ENCODE data around the gene RPL19.

The RPL19 gene

GRCh38 chr17:39173526-39174274 lies 26.4 kb upstream of the RPL19 start:
- no peak for DNase-seq

DNA sequence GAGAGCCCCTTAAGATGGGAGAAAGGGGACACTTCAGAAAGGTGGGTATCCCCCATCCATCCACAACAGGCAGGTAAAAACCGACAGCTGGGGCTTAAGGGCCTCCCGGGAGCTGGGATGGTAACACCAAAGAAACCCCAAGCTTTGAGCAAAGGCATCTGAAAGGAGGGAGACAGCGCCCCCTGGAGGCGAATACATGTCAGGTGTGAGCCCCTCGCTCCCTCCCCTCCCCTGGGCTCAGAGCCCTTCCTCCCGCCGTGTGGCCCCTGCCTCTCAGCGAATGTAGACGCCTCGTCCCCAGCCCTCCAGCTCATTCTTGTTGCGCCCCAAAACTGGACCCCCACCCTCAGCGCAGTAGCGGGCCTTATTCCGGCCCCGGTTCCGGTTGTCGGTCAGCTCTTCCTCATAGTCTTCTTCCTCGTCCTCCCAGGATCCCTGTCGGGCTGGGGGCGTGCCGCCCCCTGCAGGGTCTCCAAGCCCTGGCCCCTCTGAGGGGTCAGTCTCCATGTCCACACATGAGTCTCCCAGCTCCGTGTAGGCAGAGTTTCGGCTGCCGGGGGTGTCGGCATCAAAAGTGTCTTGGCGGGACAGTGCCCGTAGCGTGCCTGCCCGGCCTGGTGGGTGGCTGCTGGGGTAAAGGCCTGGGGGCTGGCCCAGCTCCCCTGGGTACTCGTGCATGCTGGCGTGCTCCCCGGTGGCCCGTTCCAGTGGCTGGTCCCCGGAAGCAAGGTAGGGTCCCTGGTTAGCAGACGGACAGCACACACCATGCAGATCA lies 25.0 kb upstream of the RPL19 start:
- DNase-seq: peak; percentile 37

- no peak for DNase-seq
Measured at GRCh38 chr17:39175695-39176093, 24.4 kb upstream of the RPL19 start.

DNA sequence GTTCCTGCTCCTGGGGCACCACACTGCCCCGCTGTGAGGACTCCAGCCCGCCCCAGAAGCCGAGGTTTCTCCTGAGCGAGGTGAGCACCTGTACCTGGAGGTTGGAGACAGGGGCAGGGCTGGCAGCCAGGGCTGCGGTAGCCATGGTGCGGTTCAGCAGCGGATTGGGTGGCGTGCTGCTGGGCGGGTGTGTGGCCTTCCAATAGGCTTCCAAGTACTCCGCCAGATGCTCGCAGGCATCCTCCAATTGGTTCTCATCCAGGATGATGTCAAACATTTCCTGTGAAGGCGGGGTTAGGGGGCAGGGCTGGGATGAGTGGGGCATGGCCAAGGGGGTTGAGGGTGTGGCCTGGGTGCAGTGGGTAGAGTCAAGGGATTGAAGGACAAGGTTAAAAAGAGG lies 22.8 kb upstream of the RPL19 start:
- DNase-seq: no peak

DNA sequence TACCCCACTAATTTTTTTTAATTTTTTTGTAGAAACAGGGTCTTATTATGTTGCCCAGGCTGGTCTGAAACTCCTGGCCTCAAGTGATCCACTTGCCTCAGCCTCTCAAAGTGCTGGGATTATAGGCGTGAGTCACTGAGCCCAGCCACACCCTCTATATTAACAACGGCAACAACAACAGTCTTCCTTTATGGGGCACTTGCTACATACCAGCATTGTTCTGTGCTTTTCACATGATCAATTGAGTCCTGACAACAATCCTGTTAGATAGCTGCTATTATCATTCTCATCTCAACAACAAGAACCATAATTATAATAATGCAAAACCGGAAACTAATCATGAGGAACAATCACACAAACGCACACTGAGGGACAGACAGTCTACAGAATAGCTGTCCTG lies 21.5 kb upstream of the RPL19 start:
- no peak for DNase-seq

GRCh38 chr17:39181303-39181702 lies 18.8 kb upstream of the RPL19 start:
- no peak for DNase-seq

GRCh38 chr17:39183045-39183444 lies 17.0 kb upstream of the RPL19 start:
- no peak for DNase-seq

GRCh38 chr17:39183720-39184119 lies 16.4 kb upstream of the RPL19 start:
- no peak for DNase-seq

DNA sequence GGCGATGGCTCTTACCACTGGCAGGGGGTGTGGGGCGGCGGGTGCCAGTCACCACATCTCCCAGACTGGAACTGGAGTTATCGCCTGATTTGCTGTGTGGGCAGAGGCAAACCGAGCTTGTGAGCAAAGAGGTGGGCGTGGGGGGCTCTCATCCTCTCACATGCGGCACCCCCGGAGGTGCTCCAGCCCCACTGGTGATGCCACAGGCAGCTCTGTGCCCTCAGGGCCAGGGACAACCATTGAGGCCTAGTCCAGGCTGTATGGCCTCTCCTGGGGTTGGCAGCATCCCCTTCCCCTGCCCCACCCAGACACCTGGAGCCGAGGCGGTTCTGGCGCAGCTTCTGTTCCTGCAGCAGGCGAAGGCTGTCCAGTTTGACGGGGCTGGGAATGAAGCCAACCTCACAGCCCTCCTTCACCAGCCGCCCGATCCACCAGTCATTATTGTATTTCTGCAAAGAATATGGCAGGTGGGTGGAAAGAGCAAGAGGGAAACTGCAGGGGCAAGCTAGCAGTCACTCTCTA lies 13.5 kb upstream of the RPL19 start:
- DNase-seq: no peak

DNA sequence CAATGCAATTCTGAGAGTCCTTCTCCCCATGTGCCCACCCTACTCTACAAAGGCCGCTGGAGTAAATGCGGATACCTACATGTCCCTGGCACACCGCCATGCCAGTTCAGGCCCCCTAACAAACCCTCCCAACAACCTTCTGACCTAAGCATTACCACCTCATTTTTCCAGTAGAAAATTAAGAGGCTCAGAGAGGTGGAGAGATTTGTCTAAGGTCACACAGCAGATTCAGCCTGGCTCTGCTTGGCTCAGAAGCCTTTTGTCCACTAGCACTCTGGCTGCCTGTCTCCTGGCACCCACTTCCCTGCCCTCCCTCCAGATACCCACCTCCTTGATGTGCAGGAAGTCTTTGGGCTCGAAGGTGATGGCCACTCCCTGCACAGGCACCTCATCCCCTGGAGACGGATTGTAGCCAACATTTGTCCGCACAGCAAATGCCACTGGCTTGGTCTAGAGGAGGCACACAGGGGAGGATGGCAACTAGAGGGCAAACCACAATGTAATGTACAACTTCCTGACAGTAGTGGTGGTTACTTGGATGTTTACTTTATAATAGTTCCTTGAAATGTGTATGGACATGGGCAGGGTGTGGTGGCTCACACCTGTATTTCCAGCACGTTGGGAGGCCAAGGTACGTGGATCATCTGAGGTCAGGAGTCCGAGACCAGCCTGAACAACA lies 12.8 kb upstream of the RPL19 start:
- DNase-seq: no peak

DNA sequence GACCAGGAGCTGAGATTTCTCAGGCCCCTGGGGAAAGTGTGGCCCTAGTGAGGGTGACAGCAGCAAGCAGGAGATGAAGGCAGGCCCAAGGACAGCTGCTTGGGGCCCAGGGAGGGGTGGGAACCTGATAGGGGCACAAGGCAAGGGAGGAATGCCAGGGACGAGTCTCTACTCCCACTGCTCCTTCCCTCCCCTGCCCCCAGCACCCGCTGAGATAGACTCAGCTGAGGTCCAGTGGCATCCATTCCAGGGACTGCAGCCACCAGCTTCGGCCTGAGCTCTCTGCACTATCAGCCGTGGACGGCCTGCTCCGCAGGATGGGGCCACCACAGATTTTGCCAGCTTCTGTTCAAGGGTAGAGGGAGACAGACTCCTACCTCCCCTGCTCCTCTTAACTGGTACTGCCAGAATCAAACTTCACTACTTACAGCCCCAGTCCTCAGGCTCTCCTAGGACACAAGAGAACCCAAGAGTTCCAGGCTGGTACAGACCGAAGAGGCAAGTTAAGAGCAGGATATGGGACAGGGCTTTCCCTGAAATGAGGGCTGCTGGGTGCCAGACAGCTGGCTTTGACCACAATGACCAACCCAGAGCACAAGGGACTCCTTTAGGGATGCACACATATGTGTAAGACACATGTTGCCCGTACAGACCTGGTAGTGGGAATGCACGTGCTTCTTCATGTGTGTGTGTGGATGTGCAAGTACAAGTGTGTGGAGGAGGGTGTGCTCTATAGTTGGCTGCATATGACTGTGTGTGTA lies 8.2 kb upstream of the RPL19 start:
- no peak for DNase-seq

DNA sequence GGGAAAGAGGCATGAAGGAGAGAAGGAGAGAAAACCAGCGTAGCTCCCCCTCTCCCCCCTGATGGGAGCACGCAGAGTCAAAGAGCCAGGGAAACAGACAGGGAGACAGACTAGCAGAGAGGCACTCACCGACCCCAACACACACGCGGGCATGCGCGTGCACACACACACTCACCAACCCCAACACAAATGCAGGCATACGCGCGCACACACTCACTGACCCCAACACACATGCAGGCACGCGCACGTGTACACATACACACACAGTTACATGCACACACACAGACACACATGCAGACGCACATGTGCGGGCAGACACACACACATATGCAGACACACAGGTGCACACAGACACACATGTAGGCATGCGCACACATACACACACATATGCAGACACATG lies 7.2 kb upstream of the RPL19 start:
- no peak for DNase-seq

GRCh38 chr17:39193346-39193745 lies 6.7 kb upstream of the RPL19 start:
- no peak for DNase-seq

GRCh38 chr17:39194089-39194984 lies 5.7 kb upstream of the RPL19 start:
- DNase-seq: no peak

DNA sequence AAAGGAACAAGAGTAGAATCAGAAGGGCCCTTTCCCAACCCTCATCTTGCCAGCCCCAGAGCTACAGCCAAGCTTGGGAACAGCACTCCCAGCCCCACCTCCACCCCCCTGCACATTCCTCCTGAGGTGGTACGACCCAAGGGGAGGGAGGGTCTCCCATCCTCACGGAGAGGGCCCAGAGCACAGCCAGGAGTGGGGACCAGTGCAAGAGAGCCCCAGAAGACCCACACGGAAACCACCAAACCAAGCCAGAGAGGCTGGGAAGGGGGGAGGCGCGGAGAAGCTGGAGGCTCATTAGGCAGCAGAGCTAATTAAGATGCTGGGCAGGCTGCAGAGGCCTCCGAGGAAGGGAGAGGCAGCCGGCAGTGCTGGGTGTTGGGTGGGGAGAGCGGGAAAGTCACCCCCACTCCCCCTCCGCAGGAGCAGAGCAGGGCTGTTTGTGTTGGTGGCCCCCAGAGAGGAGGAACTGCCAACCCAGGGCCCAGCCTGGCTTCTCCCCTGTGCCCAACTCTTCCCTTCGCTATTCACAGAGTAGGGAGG lies 5.0 kb upstream of the RPL19 start:
- DNase-seq: no peak

DNA sequence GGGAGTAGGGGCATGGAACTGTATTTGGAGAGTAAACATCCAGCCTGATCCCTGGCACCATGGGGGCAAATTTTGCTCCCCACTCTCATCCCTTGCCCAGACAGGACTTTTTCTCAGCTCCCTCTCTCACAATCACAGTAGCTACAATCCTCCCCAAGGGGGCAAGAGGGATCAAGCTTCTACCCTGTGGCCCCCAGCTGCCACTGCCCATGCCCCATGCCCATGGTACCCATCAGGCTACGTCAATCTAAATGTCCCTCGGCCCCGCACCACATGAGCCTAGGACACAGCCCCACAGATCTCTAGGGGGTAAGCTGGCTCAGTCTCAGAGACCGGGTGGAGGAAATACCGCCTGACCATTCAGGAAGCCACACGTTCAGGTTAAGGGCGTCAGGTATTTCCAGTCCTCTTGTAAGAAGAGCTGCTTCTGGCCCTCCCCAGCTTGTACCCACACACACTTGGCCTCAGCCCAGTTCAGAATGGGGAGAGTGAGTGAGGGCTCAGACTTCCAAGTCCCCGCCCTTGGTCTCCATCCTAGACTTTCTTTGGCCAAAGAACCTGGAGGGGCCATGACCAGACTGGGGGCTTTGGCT lies 4.4 kb upstream of the RPL19 start:
- DNase-seq: no peak

- no peak for DNase-seq
Measured at GRCh38 chr17:39196241-39196807, 3.8 kb upstream of the RPL19 start.

DNA sequence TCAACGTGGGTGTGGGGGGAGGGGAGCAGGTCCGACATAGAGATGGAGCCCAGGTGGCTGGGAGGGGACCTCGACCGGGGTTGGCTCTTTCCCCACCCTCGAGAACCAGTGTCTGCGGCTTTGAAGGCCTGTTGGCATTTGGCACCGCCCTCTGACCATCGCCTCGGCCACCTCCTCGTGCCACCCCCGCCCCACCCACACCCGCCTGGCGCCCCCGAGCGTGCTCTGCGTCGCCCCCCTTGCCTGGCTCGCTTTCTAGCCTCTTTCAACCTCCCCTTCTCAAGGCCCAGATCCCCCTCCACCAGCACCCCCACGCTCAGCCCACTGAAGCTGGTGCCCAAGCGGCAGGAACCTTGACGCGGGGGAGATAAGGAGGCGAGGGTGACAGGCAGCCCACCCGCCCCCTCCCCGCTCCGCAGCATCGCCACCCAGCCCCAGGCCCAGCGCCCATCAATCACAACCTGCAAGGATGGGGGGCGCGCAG lies 3.2 kb upstream of the RPL19 start:
- DNase-seq: peak; percentile 25

GRCh38 chr17:39197380-39198185 lies 2.5 kb upstream of the RPL19 start, which contains the start of gene CACNB1:
Gene CACNB1, minus strand, starts transcription at chr17:39197669. Its CDS starts 174 bp downstream, at chr17:39197495.
- DNase-seq: peak; percentile 55

DNA sequence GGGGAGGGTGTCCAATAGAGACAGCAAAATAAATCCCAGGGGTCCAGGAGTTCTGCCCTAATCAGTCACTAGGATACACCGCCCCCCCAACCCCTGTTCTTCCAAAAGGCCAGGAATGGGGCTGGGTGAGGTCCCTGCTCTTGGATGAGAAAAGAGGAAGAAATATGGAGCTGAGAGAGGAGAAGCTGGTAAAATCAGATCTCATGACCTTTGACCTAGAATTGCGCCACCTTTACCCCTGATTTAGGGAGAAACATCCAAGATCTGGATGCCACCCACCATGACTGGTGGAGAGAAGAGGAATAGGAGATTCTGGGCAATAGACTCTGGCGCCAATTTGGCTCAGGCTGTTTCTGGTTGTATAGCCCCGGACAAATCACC lies 1.9 kb upstream of the RPL19 start:
- DNase-seq: no peak

Measured in DMS79 (cell line).